Head of caudate nucleus (tissue), 42 donors: ENCODE measurements around the gene KAT2B.

Experiments used
- DNase-seq, 42 donors: peaks; one replicate each; pipeline versions ENCODE4 v3.0.0 to v3.0.0-alpha.2; 2020 to 2021; ENCODE audit warnings: mixed read lengths in 7 of 42
- intact Hi-C: fragments of 100-400 bp; cut with DNase I; formaldehyde crosslinking; loops from one replicate; pipeline ENCODE4 v1.15.0; 2022

Gene KAT2B

GRCh38 chr3:20079621-20080020 lies 39.4 kb downstream of the KAT2B start:
- DNase-seq, result peak in 13 of 42 donors; percentile 24 to 74 (median 46)
- intact Hi-C loops, result no loop called here

- intact Hi-C loops, result no loop called here
- DNase-seq, result peak in 39 of 42 donors; percentile 20 to 77 (median 48)
Measured at GRCh38 chr3:20080956-20081554, 40.8 kb downstream of the KAT2B start.

DNA sequence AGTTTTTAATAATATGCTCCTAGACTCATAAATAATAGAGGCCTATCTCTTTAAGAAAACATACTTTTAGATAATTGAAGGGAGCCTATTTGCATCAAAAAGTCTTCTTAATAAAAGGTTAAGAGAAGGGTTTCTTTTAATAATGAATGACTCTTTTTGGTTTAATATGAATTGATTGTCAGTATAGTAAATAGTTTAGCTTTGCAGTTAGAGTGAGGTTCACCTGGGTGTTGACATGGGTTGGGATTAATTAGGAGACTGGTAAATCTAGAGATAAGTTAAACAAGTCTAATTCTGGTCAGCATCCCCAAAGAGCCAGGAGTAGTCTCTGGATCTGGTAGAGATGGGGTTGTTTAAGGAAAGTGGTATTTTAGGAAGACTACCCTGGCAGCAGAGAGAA lies 43.0 kb downstream of the KAT2B start:
- no peak for DNase-seq
- intact Hi-C loops, result no loop called here

- DNase-seq, result no peak
- intact Hi-C loops, result no loop called here
Measured at GRCh38 chr3:20083953-20084352, 43.7 kb downstream of the KAT2B start.

- no peak for DNase-seq
- intact Hi-C loops, result no loop called here
Measured at GRCh38 chr3:20091331-20092047, 51.2 kb downstream of the KAT2B start.

DNA sequence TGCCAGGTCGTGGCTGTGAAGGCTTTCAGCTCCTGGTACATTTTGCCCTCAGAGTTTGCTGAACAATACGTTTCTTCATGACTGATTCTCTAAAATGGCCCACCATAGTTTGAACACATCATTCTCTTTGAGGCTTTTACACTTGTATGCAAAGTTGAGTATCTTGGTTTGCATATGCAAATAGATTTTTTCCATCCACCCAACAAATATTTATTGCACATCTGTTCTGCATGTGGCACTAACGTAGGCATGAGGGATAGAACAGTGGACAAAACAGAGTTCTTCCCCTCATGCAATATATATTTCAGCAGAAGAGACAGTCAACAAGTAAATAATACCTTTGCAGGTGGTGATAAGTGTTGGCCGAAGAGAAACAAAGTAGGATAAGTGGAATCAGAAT lies 55.2 kb downstream of the KAT2B start:
- DNase-seq, result no peak
- intact Hi-C loops, result no loop called here

GRCh38 chr3:20096135-20096685 lies 56.0 kb downstream of the KAT2B start:
- DNase-seq, result no peak
- intact Hi-C loops, result no loop called here

- intact Hi-C loops, result no loop called here
- DNase-seq, result no peak
Measured at GRCh38 chr3:20097015-20097414, 56.8 kb downstream of the KAT2B start.

DNA sequence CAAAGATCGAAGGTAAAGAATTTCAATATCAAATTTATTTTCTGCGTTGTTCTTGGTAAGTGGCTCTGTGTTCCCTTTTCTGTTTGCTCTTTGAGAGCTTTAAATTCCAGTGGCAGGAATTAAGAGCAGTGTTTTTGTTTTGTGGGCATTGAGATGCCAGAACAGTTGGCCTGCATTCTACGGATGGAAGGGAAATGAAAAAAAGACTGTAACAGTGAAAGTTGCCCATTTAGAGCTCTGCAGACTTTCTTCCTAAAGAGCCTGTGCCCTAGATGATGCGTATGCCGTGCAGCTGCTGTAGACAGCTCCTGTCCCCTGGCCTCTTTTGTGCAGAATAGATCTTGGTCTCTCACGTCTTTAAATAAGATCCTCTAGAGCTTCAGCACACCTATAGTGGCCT lies 58.8 kb downstream of the KAT2B start:
- intact Hi-C loops, result no loop called here
- DNase-seq, result peak in 3 of 42 donors; percentile 16 to 33 (median 26)

GRCh38 chr3:20100151-20100550 lies 59.9 kb downstream of the KAT2B start:
- intact Hi-C loops, result no loop called here
- no peak for DNase-seq

GRCh38 chr3:20101041-20101440 lies 60.8 kb downstream of the KAT2B start:
- intact Hi-C loops, result no loop called here
- peak in 12 of 42 donors; percentile 12 to 65 (median 30) for DNase-seq

DNA sequence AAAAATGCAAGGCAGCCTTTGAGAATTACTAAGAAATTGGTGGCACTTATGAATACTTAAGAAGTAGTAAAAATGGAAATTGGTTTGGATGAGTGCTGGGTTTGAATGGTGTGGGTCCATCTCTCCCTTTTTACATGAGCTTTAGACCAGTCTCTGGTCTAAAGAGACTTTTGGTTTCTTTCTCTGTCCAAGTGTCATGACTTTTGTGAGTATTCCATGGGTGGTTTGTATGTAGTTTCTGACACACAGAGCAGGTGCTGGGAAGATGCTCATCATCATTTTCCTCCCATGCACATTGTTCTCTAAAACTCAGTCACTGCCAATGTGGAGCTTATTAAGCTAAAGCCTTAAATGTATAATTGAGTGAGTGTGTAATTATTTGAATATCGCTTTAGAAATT lies 63.5 kb downstream of the KAT2B start:
- intact Hi-C loops, result no loop called here

DNA sequence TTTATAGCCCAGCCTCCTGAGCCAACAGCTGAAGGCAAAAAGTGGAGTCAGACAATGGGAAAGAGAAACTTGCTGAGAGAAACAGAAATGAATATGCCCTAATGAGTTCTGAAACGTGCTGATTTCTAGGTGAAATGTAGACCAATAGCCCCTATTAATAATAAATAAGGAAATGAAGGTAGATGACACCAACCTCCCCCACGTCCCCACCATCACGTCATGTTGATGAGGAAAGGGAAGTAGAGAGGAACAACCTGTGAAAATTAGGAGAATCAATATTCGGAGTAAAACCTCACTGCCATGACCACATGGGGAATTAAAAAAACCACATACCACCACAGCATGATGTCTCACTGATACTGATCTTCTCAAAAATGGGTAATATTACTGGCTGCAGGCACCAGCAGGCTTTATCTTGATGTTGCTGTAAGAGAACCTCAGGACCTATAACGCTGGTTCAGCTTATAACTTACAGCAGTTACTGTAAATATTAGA lies 64.0 kb downstream of the KAT2B start:
- intact Hi-C loops, result no loop called here
- DNase-seq, result no peak

More for the DNA sequence above, 63.5 kb downstream of the KAT2B start:
- no peak for DNase-seq

GRCh38 chr3:20105513-20106280 lies 65.5 kb downstream of the KAT2B start:
- no peak for DNase-seq
- intact Hi-C loops, result no loop called here

GRCh38 chr3:20107722-20108121 lies 67.5 kb downstream of the KAT2B start:
- intact Hi-C loops, result no loop called here
- DNase-seq, result no peak

- intact Hi-C loops, result no loop called here
- DNase-seq, result no peak
Measured at GRCh38 chr3:20108869-20109268, 68.6 kb downstream of the KAT2B start.

GRCh38 chr3:20110826-20111225 lies 70.6 kb downstream of the KAT2B start:
- intact Hi-C loops, result no loop called here
- DNase-seq, result no peak

DNA sequence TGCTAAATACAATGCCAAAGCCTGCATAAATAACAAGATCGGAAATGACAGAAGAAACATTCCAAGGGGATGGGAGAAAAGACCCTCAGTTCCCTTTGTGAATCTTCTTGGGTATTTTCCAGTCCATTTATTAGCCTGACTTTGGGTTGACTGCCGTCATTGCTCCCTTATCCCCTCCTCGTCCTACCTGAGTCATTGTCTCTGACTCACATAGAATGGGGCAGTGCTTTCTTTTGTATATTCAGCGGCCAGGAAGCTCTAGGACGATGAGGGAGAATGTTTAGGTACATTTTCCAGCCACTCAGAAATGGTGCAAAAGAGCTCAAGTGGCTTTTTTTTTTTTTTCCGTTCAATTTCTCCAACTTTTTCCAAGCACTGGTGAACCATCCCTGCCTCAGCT lies 71.6 kb downstream of the KAT2B start:
- DNase-seq, result no peak
- intact Hi-C loops, result no loop called here

- intact Hi-C loops, result no loop called here
Measured at GRCh38 chr3:20121088-20121487, 80.8 kb downstream of the KAT2B start.

DNA sequence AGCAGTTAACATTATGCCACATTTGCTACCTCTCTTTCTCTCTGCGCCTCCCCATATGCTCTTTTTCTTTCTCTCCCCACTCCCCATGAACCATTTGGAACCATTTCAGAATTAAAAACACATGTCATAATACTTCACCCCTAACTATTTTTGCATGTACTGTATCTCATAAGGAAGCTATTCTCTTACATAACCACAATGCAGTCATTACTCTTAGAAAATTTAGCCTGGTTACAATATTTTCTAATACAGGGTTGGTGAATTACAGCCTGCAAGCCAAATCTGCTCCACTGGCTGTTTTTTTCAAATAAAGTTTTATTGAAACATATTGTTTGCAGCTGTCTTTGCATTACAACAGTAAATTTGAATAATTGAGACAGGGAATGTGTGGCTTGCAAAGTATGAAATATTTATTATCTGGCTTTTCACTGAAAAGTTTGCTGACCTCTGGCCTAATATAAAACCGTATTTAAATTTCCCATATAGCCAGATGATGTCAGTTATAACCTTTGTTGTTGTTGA lies 82.9 kb downstream of the KAT2B start:
- no peak for DNase-seq
- intact Hi-C loops, result no loop called here

More at GRCh38 chr3:20121088-20121487, 80.8 kb downstream of the KAT2B start:
- DNase-seq, result no peak
